IMR-90 (cell line): ENCODE data around the gene APOA4. TPM values are rescaled to one million over a fixed set of nuclear protein-coding genes. Genes with fewer than 3 reads are reported as not detected.

Experiments used
- ATAC-seq: fragments of 200-7000 bp; cut with Tn5 transposase; 2 replicates; pipeline ENCODE4 v1.9.1; 2020; ENCODE audit warnings: low read depth, mild to moderate bottlenecking, moderate library complexity
- BruUV-seq: library from RNA; stranded (reverse); fragments of 400-500 nt; replicated peaks from 2 replicates; lab custom pipeline; 2021; lab: Mats Ljungman, UMichigan
- CTCF ChIA-PET: fragments of 300-600 bp; formaldehyde crosslinking; extraction: SDS; loops from one replicate; lab custom pipeline; 2021; ENCODE audit warnings: antibody characterized with exemption; lab: Yijun Ruan, JAX
- POLR2A ChIA-PET: fragments of 300-600 bp; sonication (Branson Sonifier 250); formaldehyde crosslinking; loops from one replicate; lab custom pipeline; 2022; ENCODE audit warnings: antibody characterized with exemption; ENCODE audit not compliant: unreplicated experiment; lab: Charles Lee
- DNase-seq: peaks from one replicate; pipeline ENCODE4 v3.0.0; 2013
- H2AFZ ChIP-seq: replicated peaks from 2 replicates; pipeline ENCODE3; 2013; ENCODE audit warnings: low read length, mild to moderate bottlenecking; ENCODE audit not compliant: poor library complexity
- H2AK5ac ChIP-seq: 2 replicates; pipeline ENCODE4 v1.6.1; 2013; ENCODE audit warnings: low read depth, low read length, inconsistent platforms
- H2AK9ac ChIP-seq: replicated peaks from 2 replicates; pipeline ENCODE3; 2013; ENCODE audit warnings: mild to moderate bottlenecking, low read depth, low read length, moderate library complexity; ENCODE audit not compliant: poor library complexity
- H2BK120ac ChIP-seq: 2 replicates; pipeline ENCODE4 v1.6.1; 2013; ENCODE audit warnings: low read depth, low read length, inconsistent platforms
- H2BK15ac ChIP-seq: 3 replicates; pipeline ENCODE4 v1.6.1; 2013; ENCODE audit warnings: low read depth, low read length, inconsistent platforms
- H2BK20ac ChIP-seq: 2 replicates; pipeline ENCODE4 v1.6.1; 2013; ENCODE audit warnings: low read depth, mild to moderate bottlenecking, inconsistent platforms, low read length, moderate library complexity
- H2BK5ac ChIP-seq: 2 replicates; pipeline ENCODE4 v1.6.1; 2013; ENCODE audit warnings: mild to moderate bottlenecking, low read depth, low read length, inconsistent platforms; ENCODE audit not compliant: poor library complexity, severe bottlenecking
- H3K14ac ChIP-seq: replicated peaks from 2 replicates; pipeline ENCODE4 v1.6.1; 2013; ENCODE audit warnings: low read depth, low read length, inconsistent platforms
- H3K18ac ChIP-seq: 2 replicates; pipeline ENCODE4 v1.6.1; 2013; ENCODE audit warnings: low read depth, low read length, control low read depth
- H3K23ac ChIP-seq: 2 replicates; pipeline ENCODE4 v1.6.1; 2013; ENCODE audit warnings: low read depth, low read length, inconsistent platforms
- H3K27ac ChIP-seq: 2 replicates; pipeline ENCODE4 v1.5.1; 2013; ENCODE audit warnings: mild to moderate bottlenecking, control low read depth, low read length; ENCODE audit not compliant: insufficient read depth
- H3K27me3 ChIP-seq: 2 replicates; pipeline ENCODE4 v1.6.1; 2013; ENCODE audit warnings: low read length; ENCODE audit not compliant: control insufficient read depth, insufficient read depth
- H3K36me3 ChIP-seq: 2 replicates; pipeline ENCODE4 v1.6.1; 2013; ENCODE audit warnings: low read length, mixed read lengths; ENCODE audit not compliant: control insufficient read depth, insufficient read depth
- H3K4ac ChIP-seq: 2 replicates; pipeline ENCODE4 v1.6.1; 2013; ENCODE audit warnings: low read depth, low read length, inconsistent platforms
- H3K4me1 ChIP-seq: 2 replicates; pipeline ENCODE4 v1.6.1; 2013; ENCODE audit warnings: low read length, mixed read lengths; ENCODE audit not compliant: control insufficient read depth, insufficient read depth
- H3K4me2 ChIP-seq: 2 replicates; pipeline ENCODE4 v1.6.1; 2013; ENCODE audit warnings: low read depth, mild to moderate bottlenecking, control low read depth, low read length, moderate library complexity
- H3K4me3 ChIP-seq: 2 replicates; pipeline ENCODE4 v1.5.1; 2013; ENCODE audit warnings: low read depth, mild to moderate bottlenecking, control low read depth, low read length, moderate library complexity; ENCODE audit not compliant: insufficient read depth
- H3K56ac ChIP-seq: 2 replicates; pipeline ENCODE4 v1.6.1; 2013; ENCODE audit warnings: low read length, inconsistent platforms; ENCODE audit not compliant: insufficient read depth; ENCODE audit errors: extremely low read depth
- H3K79me1 ChIP-seq, 2 experiments: 2 replicates each; pipeline ENCODE4 v1.6.1; 2013; ENCODE audit warnings: low read length in 2 of 2, inconsistent platforms in 1 of 2, low read depth in 1 of 2
- H3K9ac ChIP-seq: 2 replicates; pipeline ENCODE4 v1.6.1; 2013; ENCODE audit warnings: low read depth, low read length, control low read depth
- H3K9me1 ChIP-seq: 2 replicates; pipeline ENCODE4 v1.6.1; 2013; ENCODE audit warnings: low read length, inconsistent platforms; ENCODE audit not compliant: insufficient read depth
- H3K9me3 ChIP-seq: 2 replicates; pipeline ENCODE4 v1.6.1; 2013; ENCODE audit warnings: low read length; ENCODE audit not compliant: control insufficient read depth, insufficient read depth
- H4K20me1 ChIP-seq: 2 replicates; pipeline ENCODE4 v1.6.1; 2013; ENCODE audit warnings: low read length, inconsistent platforms; ENCODE audit not compliant: insufficient read depth
- H4K5ac ChIP-seq: 2 replicates; pipeline ENCODE4 v1.6.1; 2013; ENCODE audit warnings: mild to moderate bottlenecking, low read depth, low read length, control low read depth
- H4K8ac ChIP-seq, 2 experiments: 2 replicates each; pipeline ENCODE4 v1.6.1; 2013; ENCODE audit warnings: low read depth in 2 of 2, low read length in 2 of 2, control low read depth in 1 of 2, inconsistent platforms in 1 of 2
- H4K91ac ChIP-seq: 2 replicates; pipeline ENCODE4 v1.6.1; 2013; ENCODE audit warnings: low read depth, low read length, inconsistent platforms; ENCODE audit not compliant: insufficient read depth
- BHLHE40 ChIP-seq: fragments of 150-350 bp; IDR thresholded peaks from 2 replicates; pipeline ENCODE4 v1.6.1; 2016; ENCODE audit warnings: mild to moderate bottlenecking, low read depth, low read length
- CEBPB ChIP-seq: IDR thresholded peaks from 2 replicates; pipeline ENCODE4 v1.6.1; 2012; ENCODE audit warnings: low read depth, low read length, improper control_type of control experiment
- CHD1 ChIP-seq: IDR thresholded peaks from 2 replicates; pipeline ENCODE4 v1.6.1; 2012; ENCODE audit warnings: low read depth, low read length, improper control_type of control experiment
- FOS ChIP-seq: fragments of 150-350 bp; IDR thresholded peaks from 2 replicates; pipeline ENCODE4 v1.6.1; 2016; ENCODE audit warnings: low read depth, low read length
- MAFK ChIP-seq: IDR thresholded peaks from 2 replicates; pipeline ENCODE4 v1.6.1; 2012; ENCODE audit warnings: low read depth, low read length, improper control_type of control experiment
- MAZ ChIP-seq: IDR thresholded peaks from 2 replicates; pipeline ENCODE4 v1.6.1; 2012; ENCODE audit warnings: low read depth, mild to moderate bottlenecking, low read length, improper control_type of control experiment, moderate library complexity, borderline replicate concordance
- MXI1 ChIP-seq: IDR thresholded peaks from 2 replicates; pipeline ENCODE4 v1.6.1; 2012; ENCODE audit warnings: low read depth, mild to moderate bottlenecking, low read length, moderate library complexity, borderline replicate concordance
- NFE2L2 ChIP-seq: fragments of 150-350 bp; IDR thresholded peaks from 2 replicates; pipeline ENCODE4 v1.6.1; 2016; ENCODE audit warnings: low read depth, mild to moderate bottlenecking, low read length
- POLR2A ChIP-seq: IDR thresholded peaks from 2 replicates; pipeline ENCODE4 v1.6.1; 2012; ENCODE audit warnings: mild to moderate bottlenecking, low read depth, low read length
- RAD21 ChIP-seq: IDR thresholded peaks from 2 replicates; pipeline ENCODE4 v1.6.1; 2012; ENCODE audit warnings: low read length, improper control_type of control experiment
- SMC3 ChIP-seq: fragments of 150-350 bp; IDR thresholded peaks from 2 replicates; pipeline ENCODE4 v1.6.1; 2016; ENCODE audit warnings: low read depth, mild to moderate bottlenecking, antibody characterized with exemption, low read length, moderate library complexity
- WGBS, 2 experiments: methylation state at CpG; one replicate each; pipeline versions ENCODE4 v1.1.5 to v1.1.7; 2013; ENCODE audit warnings: missing lambda C conversion rate in 2 of 2; ENCODE audit not compliant: insufficient read length in 1 of 2; ENCODE audit errors: extremely low coverage in 2 of 2; 5-methylcytosine and 5-hydroxymethylcytosine counted together
- dilution Hi-C: fragments of 300-500 bp; cut with HindIII; formaldehyde crosslinking; loops from one replicate; pipeline ENCODE4 v1.14.3; 2018; ENCODE audit warnings: low sequenced_read_pairs; ENCODE audit not compliant: unreplicated experiment
- in situ Hi-C: fragments of 300-500 bp; cut with MboI; formaldehyde crosslinking; loops from 3 replicates; pipeline ENCODE4 v1.14.3; 2019; ENCODE audit warnings: low sequenced_read_pairs, inconsistent platforms, mixed read lengths
- intact Hi-C: fragments of 100-400 bp; cut with micrococcal nuclease; formaldehyde crosslinking; loops from 2 replicates; pipeline ENCODE4 v1.10.0; 2022
- polyA plus RNA-seq, 3 experiments: library from polyadenylated mRNA; depleted of rRNA; stranded (reverse); fragments of >200 nt; gene quantifications; 2 replicates each; pipeline ENCODE4 v1.2.3, GENCODE V29; 2012; ENCODE audit warnings: low replicate concordance in 1 of 3
- total RNA-seq: library from RNA; depleted of rRNA; stranded (reverse); fragments of >200 nt; gene quantifications from 2 replicates; pipeline ENCODE4 v1.2.3, GENCODE V29; 2012
- TF ChIP-seq, protein P1 (sequence below): fragments of 150-350 bp; IDR thresholded peaks from 2 replicates; pipeline ENCODE4 v1.6.1; 2017; ENCODE audit warnings: mild to moderate bottlenecking, antibody characterized with exemption, low read length, low read depth
- TF ChIP-seq, protein P2 (sequence below): fragments of 150-350 bp; IDR thresholded peaks from 2 replicates; pipeline ENCODE4 v1.6.1; 2016; ENCODE audit warnings: low read depth, mild to moderate bottlenecking, low read length, moderate library complexity, borderline replicate concordance
- TF ChIP-seq, protein P3 (sequence below): conservative IDR thresholded peaks from 2 replicates; pipeline ENCODE4 v1.5.1; 2012; ENCODE audit warnings: mild to moderate bottlenecking, low read depth, low read length, improper control_type of control experiment

APOA4 gene
- total and polyA plus RNA-seq, 2 of the 4 experiments (the other 2 are of a cell fraction) = not detected

DNA sequence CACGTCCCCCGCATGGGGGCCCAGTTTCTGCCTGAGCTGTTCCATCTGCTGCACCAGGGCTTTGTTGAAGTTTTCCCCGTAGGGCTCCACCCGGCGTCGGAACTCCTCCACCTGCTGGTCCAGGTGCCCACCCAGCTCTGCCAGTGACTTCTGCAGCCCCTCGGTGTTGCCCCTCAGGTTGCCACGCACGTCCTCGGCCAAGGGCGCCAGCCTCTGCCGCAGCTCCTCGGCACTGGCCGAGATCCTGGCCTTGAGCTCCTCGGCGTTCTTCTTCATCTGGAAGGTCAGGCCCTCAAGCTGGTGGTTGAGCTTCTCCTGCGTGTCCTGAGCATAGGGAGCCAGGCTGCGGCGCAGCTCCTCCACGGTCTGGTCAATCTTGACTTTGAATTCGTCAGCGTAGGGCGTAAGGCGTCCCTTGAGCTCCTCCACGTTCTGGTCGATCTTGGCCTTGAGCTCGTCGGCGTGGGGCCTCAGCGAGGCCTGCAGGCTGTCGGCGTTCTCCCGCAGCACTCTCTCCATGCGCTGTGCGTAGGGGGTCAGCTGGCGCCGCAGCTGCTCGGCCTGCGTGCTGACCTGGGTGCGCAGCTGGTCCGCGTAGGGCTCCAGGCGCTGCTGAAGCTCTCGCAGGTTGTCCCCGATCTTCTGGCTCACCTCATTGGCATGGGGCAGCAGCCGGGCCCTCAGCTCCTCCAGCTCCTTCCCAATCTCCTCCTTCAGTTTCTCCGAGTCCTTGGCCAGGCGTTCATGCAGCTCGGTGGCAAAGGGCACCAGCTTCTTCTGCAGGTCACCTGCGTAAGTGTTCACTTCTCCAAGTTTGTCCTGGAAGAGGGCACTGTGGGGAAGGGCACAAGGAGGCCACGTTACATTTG is 1.8 kb downstream of the APOA4 start:
- Histone ChIP-seq H3K36me3 (no peaks in the 10 kb centered on the region), H3K18ac (no peak overlapping the region), H3K14ac (no peak overlapping the region), H3K79me1 (no peaks in the 10 kb centered on the region), H3K9me1 (no peaks in the 10 kb centered on the region), H3K23ac (no peak overlapping the region), H3K4ac (no peak overlapping the region), H2AK5ac (no peak overlapping the region), H3K4me3 (no peak overlapping the region), H2BK120ac (no peak overlapping the region), H2BK20ac (no peak overlapping the region), H2BK5ac (no peak overlapping the region), H4K20me1 (no peaks in the 10 kb centered on the region), H2AK9ac (no peak overlapping the region), H2BK15ac (no peak overlapping the region), H2AFZ (peak overlapping the region; percentile 51), H4K5ac (no peak overlapping the region), H3K9ac (no peak overlapping the region), H3K4me2 (no peak overlapping the region), H4K8ac (no peak overlapping the region), H3K4me1 (no peaks in the 10 kb centered on the region), H4K91ac (no peak overlapping the region), H3K27me3 (peaks cover 21% of the 10 kb centered on the region; the same call in 1 of the 2 replicates), H3K27ac (no peak overlapping the region), H3K56ac (no peak overlapping the region), H3K9me3 (no peaks in the 10 kb centered on the region)
- in situ Hi-C loops (no loop called here), intact Hi-C loops (no loop called here), dilution Hi-C loops (no loop called here)
- CTCF ChIA-PET = interaction anchor here (1.5 kb wide), 1 partner anchor 30 kb away, joined by 3 read pairs; the partner anchor contains the start of gene APOA5
- no peak for TF ChIP-seq MXI1
- TF ChIP-seq RAD21 = no peak
- TF ChIP-seq, protein P1, sequence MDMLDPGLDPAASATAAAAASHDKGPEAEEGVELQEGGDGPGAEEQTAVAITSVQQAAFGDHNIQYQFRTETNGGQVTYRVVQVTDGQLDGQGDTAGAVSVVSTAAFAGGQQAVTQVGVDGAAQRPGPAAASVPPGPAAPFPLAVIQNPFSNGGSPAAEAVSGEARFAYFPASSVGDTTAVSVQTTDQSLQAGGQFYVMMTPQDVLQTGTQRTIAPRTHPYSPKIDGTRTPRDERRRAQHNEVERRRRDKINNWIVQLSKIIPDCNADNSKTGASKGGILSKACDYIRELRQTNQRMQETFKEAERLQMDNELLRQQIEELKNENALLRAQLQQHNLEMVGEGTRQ = no peak
- no peak for TF ChIP-seq NFE2L2
- no peak for TF ChIP-seq FOS
- no peak for TF ChIP-seq CHD1
- TF ChIP-seq BHLHE40 = no peak
- TF ChIP-seq MAZ = no peak
- no peak for TF ChIP-seq SMC3
- TF ChIP-seq, protein P2, sequence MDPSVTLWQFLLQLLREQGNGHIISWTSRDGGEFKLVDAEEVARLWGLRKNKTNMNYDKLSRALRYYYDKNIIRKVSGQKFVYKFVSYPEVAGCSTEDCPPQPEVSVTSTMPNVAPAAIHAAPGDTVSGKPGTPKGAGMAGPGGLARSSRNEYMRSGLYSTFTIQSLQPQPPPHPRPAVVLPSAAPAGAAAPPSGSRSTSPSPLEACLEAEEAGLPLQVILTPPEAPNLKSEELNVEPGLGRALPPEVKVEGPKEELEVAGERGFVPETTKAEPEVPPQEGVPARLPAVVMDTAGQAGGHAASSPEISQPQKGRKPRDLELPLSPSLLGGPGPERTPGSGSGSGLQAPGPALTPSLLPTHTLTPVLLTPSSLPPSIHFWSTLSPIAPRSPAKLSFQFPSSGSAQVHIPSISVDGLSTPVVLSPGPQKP = no peak
- TF ChIP-seq CEBPB = no peak
- TF ChIP-seq POLR2A = no peak
- no peak for TF ChIP-seq MAFK
- TF ChIP-seq, protein P3, sequence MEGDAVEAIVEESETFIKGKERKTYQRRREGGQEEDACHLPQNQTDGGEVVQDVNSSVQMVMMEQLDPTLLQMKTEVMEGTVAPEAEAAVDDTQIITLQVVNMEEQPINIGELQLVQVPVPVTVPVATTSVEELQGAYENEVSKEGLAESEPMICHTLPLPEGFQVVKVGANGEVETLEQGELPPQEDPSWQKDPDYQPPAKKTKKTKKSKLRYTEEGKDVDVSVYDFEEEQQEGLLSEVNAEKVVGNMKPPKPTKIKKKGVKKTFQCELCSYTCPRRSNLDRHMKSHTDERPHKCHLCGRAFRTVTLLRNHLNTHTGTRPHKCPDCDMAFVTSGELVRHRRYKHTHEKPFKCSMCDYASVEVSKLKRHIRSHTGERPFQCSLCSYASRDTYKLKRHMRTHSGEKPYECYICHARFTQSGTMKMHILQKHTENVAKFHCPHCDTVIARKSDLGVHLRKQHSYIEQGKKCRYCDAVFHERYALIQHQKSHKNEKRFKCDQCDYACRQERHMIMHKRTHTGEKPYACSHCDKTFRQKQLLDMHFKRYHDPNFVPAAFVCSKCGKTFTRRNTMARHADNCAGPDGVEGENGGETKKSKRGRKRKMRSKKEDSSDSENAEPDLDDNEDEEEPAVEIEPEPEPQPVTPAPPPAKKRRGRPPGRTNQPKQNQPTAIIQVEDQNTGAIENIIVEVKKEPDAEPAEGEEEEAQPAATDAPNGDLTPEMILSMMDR = no peak
- POLR2A ChIA-PET = no interaction called here
- DNase-seq (no peak), ATAC-seq (no peak)
- WGBS, 2 experiments = 92% methylated on average over 33 of the region's 51 CpGs; no CpG with 5 or more reads in 1 of the 2 experiments
- no TSS peak for BruUV-seq
